ENCODE measurements around the gene ARHGAP40.

GRCh38 chr20:38604873-38605303, 3.3 kb downstream of the ARHGAP40 start:
- TF ChIP-seq CTCF (tag by site-specific recombination; IDR thresholded peaks at IDR 0.05) (no peak), ZBTB17 (tag by site-specific recombination; IDR thresholded peaks at IDR 0.05) (no peak), ZNF548 (tag by site-specific recombination; IDR thresholded peaks at IDR 0.05) (no peak), ZNF626 (tag by site-specific recombination; IDR thresholded peaks at IDR 0.05) (no peak), HOXA7 (CRISPR knock-in tag; IDR thresholded peaks at IDR 0.05; ENCODE audit: borderline replicate concordance) (no peak), ZNF48 (tag by site-specific recombination; IDR thresholded peaks at IDR 0.05) (no peak), ZBTB1 (tag by site-specific recombination; IDR thresholded peaks at IDR 0.05) (no peak), ZNF404 (tag by site-specific recombination; IDR thresholded peaks at IDR 0.05) (no peak)
